GM11168 (cell line): Measurements from ENCODE around the gene ANKRD55.
"Not testable (repeated sequence)": the region's sequence is repeated elsewhere in the genome, so short reads cannot be mapped to it uniquely, and the experiment has no call there.

Experiments used
- in situ Hi-C: fragments of 300-500 bp; cut with MboI; formaldehyde crosslinking; loops from one replicate; pipeline ENCODE4 v1.12.0; 2022; ENCODE audit warnings: low sequenced_read_pairs; ENCODE audit not compliant: unreplicated experiment

The ANKRD55 gene

DNA sequence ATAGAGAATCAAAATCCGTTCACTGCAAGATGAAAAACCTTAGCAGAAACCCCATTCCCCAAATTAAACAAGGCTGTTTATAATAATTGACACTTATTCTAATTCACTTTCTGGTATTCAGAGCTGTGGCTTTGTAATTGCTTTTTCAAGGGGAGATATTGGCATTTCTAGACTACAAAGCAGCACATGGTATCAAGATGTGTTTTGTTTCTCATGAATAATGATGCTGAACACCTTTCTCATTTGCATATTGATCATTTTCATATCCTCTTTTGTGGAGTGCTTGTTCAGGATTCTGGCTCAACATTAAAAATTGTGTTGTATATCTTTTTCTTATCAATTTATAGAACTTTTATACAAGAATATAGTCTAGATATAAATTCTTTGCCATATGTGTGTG lies 22.4 kb upstream of the ANKRD55 start:
- in situ Hi-C loops: no loop called here

DNA sequence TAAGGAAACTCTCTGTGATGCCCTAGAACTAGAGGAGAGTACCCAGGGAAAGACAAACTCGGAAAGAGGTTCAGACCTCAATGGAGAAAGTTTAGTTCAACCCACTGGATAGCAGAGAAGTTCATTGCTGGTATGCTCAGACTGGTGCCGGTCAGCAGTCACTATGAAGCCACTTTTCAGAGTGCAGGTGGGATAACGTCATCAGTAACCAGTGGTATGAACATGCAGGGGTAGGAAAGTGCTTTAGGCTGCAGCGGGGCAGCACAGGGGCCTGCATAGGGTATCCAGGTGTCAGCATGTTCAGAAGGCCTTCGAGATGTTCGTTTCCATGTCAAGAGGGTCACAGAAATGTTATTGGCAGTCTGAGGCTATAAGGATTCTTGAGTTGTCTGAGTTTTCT lies 20.8 kb upstream of the ANKRD55 start:
- in situ Hi-C loops: no loop called here

DNA sequence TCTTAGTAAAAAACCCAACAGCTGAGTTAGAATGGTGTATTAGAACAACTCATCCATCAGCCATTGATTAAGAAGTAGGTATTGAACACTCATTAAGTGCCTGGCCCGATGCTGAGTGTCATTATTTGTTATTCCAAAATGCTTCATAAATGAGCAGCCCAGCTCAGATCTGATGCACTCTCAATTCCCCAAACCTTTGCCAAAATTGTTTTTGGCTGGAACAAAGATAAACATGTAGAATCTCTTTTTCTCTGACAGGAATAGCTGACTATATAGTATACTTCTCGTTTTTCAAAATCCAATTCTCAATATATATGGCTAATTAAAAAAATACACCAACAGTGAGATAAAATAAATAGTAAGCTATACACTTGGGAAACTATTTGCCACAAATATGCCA lies 20.0 kb upstream of the ANKRD55 start:
- in situ Hi-C loops: no loop called here

- in situ Hi-C loops: no loop called here
Observed at GRCh38 chr5:56251918-56252553, 18.9 kb upstream of the ANKRD55 start.

- in situ Hi-C loops: no loop called here
Observed at GRCh38 chr5:56251440-56251839, 18.3 kb upstream of the ANKRD55 start.

DNA sequence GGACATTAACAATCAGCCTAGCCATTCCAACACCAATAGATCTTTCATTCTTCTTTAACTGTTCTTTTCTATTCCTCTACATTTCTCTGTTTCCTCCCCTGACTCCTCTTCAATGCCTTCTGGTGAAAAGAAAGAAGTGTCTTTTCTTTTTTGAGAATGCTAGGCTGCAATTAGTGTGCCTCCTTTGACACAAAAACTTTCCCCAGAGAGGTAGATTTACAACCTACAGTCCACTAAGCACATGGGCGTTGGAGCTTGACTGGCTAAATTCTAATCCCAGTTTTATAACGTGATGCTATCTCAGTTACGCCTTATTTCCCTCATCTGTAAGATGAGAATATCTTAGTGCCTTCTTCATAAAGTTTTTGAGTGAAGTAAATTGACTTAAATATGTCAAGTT lies 16.9 kb upstream of the ANKRD55 start:
- in situ Hi-C loops: no loop called here

GRCh38 chr5:56249085-56249484 lies 16.0 kb upstream of the ANKRD55 start:
- in situ Hi-C loops: not testable (repeated sequence)

GRCh38 chr5:56247592-56247991 lies 14.5 kb upstream of the ANKRD55 start:
- in situ Hi-C loops: no loop called here

DNA sequence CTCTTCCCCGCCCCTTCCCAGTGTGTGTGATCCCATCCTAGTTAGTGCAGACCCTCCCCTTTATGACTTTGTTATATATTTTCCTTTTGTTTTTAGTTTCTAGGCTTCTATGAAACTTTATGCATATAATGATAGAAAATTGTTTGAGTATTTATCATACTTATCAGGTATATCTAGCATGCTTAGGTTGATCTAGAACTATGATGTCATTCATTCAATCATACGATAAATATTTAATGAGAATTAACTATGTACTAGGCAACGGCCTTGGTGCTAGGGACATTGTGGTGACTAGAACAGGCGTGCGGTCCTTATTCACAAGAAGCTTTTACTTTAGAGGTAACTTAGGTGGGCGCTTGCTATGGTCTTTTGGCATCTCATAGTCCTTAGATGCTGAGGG lies 13.6 kb upstream of the ANKRD55 start:
- in situ Hi-C loops: no loop called here

DNA sequence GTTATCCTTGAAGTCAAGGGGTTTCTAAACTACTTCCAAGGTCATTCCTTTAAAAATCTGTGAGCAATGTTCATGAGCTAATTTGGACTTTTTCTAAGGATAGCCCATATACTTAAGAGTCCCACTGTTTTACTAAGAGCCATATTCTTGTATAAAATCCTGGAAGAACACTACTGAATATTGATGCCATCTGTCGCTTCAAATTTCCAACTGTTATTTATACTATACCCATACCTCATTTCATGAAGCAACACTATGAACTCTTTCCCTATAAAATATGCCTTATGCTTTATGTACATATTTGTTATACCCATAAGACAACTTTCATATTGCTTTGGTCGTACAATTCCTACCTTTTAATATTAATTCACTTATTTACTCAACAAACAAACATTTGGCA lies 12.4 kb upstream of the ANKRD55 start:
- in situ Hi-C loops: no loop called here

- in situ Hi-C loops: no loop called here
Observed at GRCh38 chr5:56244627-56245026, 11.5 kb upstream of the ANKRD55 start.

DNA sequence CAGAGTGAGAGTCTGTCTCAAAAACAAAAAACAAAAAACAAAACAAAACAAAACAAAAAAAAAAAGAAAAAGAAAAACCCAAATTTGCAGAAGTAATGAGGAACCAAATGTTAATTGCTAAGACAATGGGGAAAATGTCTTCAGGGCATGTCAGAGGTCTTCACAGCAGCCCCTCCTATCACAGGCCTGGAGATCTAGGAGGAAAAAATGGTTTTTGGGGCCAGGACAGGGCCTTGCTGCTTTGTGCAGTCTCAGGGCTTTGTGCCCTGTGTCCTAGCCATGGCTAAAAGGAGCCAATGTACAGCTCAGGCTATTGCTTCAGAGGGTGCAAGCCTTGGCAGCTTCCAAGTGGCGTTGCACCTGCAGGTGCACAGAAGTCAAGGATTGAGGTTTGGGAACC lies 9.1 kb upstream of the ANKRD55 start:
- in situ Hi-C loops: not testable (repeated sequence)

- in situ Hi-C loops: no loop called here
Observed at GRCh38 chr5:56232538-56232937, 592 bp downstream of the ANKRD55 start.

GRCh38 chr5:56230576-56230975 lies 2.6 kb downstream of the ANKRD55 start:
- in situ Hi-C loops: no loop called here

GRCh38 chr5:56229111-56229510 lies 4.0 kb downstream of the ANKRD55 start:
- in situ Hi-C loops: no loop called here

DNA sequence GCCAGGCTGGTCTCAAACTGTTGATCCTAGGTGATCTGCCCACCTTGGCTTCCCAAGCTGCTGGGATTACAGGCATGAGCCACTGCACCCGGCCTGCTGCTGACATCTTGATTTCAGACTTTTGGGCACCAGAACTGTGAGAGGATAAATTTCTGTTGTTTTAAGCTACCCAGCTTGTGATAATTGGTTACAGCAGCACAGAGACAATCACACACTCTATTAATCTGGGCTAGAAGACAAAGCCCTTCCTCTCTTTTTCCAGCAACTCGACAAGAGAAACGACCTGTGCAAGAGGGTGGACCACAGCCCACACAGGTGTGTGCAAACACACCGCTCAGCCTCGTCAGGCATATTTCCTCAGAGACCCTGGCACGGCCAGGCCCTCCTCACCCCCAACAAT lies 4.5 kb downstream of the ANKRD55 start:
- in situ Hi-C loops: no loop called here

GRCh38 chr5:56227691-56228090 lies 5.4 kb downstream of the ANKRD55 start:
- in situ Hi-C loops: no loop called here

DNA sequence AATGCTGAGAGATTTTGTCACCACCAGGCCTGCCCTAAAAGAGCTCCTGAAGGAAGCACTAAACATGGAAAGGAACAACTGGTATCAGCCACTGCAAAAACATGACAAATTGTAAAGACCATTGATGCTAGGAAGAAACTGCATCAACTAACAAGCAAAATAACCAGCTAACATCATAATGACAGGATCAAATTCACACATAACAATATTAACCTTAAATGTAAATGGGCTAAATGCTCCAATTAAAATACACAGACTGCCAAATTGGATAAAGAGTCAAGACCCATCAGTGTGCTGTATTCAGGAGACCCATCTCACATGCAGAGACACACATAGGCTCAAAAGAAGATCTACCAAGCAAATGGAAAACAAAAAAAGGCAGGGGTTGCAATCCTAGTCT lies 9.8 kb downstream of the ANKRD55 start:
- in situ Hi-C loops: not testable (repeated sequence)

DNA sequence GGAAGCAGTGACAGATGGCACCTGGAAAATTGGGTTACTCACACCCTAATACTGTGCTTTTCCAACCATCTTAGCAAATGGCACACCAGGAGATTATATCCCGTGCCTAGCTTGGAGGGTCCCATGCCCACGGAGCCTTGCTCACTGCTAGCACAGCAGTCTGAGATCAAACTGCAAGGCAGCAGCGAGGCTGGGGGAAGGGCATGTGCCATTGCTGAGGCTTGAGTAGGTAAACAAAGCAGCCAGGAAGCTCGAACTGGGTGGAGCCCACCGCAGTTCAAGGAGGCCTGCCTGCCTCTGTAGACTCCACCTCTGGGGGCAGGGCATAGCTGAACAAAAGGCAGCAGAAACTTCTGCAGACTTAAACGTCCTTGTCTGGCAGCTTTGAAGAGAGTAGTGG lies 11.5 kb downstream of the ANKRD55 start:
- in situ Hi-C loops: not testable (repeated sequence)

GRCh38 chr5:56215019-56215830 lies 17.9 kb downstream of the ANKRD55 start:
- in situ Hi-C loops: no loop called here

DNA sequence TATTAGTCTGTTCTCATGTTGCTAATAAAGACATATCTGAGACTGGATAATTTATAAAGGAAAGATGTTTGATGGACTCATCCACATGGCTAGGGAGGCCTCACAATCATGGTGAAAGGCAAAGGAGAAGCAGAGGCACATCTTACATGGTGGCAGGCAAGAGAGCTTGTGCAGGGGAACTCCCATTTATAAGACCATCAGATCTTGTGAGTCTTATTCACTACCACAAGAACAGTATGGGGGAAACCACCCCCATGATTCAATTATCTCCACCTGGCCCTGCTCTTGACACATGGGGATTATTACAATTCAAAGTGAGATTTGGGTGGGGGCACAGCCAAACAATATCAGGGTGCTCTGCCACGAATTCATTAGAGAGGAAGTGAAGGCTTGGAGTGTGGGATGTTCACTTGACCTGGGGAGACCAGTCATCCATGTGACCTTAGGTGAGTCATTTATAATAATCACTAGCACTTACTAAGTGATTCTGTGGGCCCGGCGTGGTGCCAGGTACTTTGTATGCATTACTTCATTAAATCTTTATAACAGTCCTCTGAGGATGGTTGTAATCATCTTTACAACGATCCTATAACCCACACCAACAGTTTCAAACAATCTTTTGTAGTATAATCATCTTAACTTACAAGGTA lies 19.1 kb downstream of the ANKRD55 start:
- in situ Hi-C loops: not testable (repeated sequence)
